ENCODE data around the gene ACTR8. TPM values are rescaled to one million over a fixed set of nuclear protein-coding genes. Genes with fewer than 3 reads are reported as not detected.

ACTR8 gene
- total and polyA plus RNA-seq, 2 of the 13 experiments (the other 11 are each of a cell fraction or from before 2014, with no cell fraction given), result 15.5 to 29.0 TPM

DNA sequence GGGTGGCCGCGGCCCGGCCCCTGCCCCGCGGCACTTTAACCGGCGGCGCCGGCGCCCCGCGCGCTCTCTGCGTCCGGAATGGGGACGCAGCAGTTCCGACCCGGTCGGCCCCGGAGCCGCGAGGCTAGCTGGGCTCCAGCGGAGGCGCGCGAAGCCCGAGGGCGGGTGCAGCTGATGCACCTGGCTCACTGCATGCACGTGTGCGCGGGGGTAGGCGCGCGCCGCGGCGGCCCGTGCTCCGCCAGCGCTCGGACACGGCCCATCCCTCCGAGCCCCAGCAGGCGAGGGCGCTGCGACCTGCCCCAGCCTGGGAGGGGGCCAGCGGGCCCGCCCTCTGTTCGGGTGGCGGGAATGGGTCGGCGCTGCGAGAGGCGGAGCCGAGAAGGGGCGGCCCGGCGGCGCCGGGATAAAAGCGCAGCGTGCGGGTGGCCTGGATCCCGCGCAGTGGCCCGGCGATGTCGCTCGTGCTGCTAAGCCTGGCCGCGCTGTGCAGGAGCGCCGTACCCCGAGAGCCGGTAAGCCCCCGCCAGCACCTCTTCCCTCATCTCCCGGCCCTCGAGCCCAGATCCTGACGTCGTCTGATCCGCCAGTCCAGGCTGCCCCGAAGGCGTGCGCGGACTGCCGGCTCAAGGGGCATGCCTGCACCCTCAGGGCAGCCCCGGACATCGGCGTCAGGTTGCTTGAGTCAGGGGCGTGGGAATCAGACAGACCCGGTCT, 35.7 kb downstream of the ACTR8 start, which contains the start of the genes CHDH and IL17RB (continued):
- TF ChIP-seq, protein P1, sequence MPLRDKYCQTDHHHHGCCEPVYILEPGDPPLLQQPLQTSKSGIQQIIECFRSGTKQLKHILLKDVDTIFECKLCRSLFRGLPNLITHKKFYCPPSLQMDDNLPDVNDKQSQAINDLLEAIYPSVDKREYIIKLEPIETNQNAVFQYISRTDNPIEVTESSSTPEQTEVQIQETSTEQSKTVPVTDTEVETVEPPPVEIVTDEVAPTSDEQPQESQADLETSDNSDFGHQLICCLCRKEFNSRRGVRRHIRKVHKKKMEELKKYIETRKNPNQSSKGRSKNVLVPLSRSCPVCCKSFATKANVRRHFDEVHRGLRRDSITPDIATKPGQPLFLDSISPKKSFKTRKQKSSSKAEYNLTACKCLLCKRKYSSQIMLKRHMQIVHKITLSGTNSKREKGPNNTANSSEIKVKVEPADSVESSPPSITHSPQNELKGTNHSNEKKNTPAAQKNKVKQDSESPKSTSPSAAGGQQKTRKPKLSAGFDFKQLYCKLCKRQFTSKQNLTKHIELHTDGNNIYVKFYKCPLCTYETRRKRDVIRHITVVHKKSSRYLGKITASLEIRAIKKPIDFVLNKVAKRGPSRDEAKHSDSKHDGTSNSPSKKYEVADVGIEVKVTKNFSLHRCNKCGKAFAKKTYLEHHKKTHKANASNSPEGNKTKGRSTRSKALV (CRISPR knock-in tag; IDR thresholded peaks at IDR 0.05), result 0 out of 2 replicates have a peak, but pooled peaks have one; percentile 24
- no peak for TF ChIP-seq PHF5A (CRISPR knock-in tag; IDR thresholded peaks at IDR 0.05; ENCODE audit: low read depth, unreplicated experiment)
- TF ChIP-seq, protein P2, sequence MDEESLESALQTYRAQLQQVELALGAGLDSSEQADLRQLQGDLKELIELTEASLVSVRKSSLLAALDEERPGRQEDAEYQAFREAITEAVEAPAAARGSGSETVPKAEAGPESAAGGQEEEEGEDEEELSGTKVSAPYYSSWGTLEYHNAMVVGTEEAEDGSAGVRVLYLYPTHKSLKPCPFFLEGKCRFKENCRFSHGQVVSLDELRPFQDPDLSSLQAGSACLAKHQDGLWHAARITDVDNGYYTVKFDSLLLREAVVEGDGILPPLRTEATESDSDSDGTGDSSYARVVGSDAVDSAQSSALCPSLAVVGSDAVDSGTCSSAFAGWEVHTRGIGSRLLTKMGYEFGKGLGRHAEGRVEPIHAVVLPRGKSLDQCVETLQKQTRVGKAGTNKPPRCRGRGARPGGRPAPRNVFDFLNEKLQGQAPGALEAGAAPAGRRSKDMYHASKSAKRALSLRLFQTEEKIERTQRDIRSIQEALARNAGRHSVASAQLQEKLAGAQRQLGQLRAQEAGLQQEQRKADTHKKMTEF (CRISPR knock-in tag; IDR thresholded peaks at IDR 0.05), result peak; percentile 88
- TF ChIP-seq, protein P3, sequence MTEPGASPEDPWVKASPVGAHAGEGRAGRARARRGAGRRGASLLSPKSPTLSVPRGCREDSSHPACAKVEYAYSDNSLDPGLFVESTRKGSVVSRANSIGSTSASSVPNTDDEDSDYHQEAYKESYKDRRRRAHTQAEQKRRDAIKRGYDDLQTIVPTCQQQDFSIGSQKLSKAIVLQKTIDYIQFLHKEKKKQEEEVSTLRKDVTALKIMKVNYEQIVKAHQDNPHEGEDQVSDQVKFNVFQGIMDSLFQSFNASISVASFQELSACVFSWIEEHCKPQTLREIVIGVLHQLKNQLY (CRISPR knock-in tag; IDR thresholded peaks at IDR 0.05), result peak; percentile 56
- TF ChIP-seq, protein P4, sequence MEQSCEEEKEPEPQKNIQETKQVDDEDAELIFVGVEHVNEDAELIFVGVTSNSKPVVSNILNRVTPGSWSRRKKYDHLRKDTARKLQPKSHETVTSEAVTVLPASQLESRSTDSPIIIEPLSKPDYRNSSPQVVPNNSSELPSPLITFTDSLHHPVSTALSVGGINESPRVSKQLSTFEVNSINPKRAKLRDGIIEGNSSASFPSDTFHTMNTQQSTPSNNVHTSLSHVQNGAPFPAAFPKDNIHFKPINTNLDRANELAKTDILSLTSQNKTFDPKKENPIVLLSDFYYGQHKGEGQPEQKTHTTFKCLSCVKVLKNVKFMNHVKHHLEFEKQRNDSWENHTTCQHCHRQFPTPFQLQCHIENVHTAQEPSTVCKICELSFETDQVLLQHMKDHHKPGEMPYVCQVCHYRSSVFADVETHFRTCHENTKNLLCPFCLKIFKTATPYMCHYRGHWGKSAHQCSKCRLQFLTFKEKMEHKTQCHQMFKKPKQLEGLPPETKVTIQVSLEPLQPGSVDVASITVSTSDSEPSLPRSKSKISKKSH (CRISPR knock-in tag; IDR thresholded peaks at IDR 0.05; ENCODE audit: borderline replicate concordance), result peak; percentile 89; the same call in 1 of the 2 replicates
- peak; percentile 77 for TF ChIP-seq MEIS1 (CRISPR knock-in tag; IDR thresholded peaks at IDR 0.05; ENCODE audit: borderline replicate concordance)
- TF ChIP-seq HOXA9 (CRISPR knock-in tag; IDR thresholded peaks at IDR 0.05; ENCODE audit: borderline replicate concordance), result peak; percentile 93
- TF ChIP-seq SUZ12 (IDR thresholded peaks at IDR 0.05; ENCODE audit: low read depth, low read length), result no peak
- TF ChIP-seq YEATS2 (CRISPR knock-in tag; IDR thresholded peaks at IDR 0.05; ENCODE audit: borderline replicate concordance), result no peak
- TF ChIP-seq ATM (IDR thresholded peaks at IDR 0.05; ENCODE audit: borderline replicate concordance), result no peak
- peak; percentile 97 for TF ChIP-seq ZNF138 (CRISPR knock-in tag; IDR thresholded peaks at IDR 0.05; ENCODE audit: low read depth)
- TF ChIP-seq SPEN (CRISPR knock-in tag; IDR thresholded peaks at IDR 0.05; ENCODE audit: low read depth), result peak; percentile 76
- peak; percentile 89; the same call in 1 of the 2 replicates for TF ChIP-seq ZFP82 (CRISPR knock-in tag; IDR thresholded peaks at IDR 0.05; ENCODE audit: borderline replicate concordance)
- no peak for TF ChIP-seq NFYC (CRISPR knock-in tag; IDR thresholded peaks at IDR 0.05)
- TF ChIP-seq ZSCAN9 (CRISPR knock-in tag; IDR thresholded peaks at IDR 0.05; ENCODE audit: borderline replicate concordance), result peak; percentile 53; the same call in 1 of the 2 replicates
- TF ChIP-seq, protein P5, sequence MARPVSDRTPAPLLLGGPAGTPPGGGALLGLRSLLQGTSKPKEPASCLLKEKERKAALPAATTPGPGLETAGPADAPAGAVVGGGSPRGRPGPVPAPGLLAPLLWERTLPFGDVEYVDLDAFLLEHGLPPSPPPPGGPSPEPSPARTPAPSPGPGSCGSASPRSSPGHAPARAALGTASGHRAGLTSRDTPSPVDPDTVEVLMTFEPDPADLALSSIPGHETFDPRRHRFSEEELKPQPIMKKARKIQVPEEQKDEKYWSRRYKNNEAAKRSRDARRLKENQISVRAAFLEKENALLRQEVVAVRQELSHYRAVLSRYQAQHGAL (CRISPR knock-in tag; IDR thresholded peaks at IDR 0.05; ENCODE audit: not compliant biosample characterization), result no peak
- peak; percentile 89 for TF ChIP-seq ZFX (CRISPR knock-in tag; IDR thresholded peaks at IDR 0.05; ENCODE audit: low read depth)
- TF ChIP-seq TEAD3 (CRISPR knock-in tag; optimal IDR thresholded peaks at IDR 0.05; ENCODE audit: borderline replicate concordance), result peak; percentile 48
- TF ChIP-seq U2AF1 (optimal IDR thresholded peaks at IDR 0.05; ENCODE audit: low read depth, low read length), result no peak
- no peak; the same call in 1 of the 2 replicates for TF ChIP-seq ETV6 (CRISPR knock-in tag; conservative IDR thresholded peaks at IDR 0.05)
- TF ChIP-seq HNF4G (IDR thresholded peaks at IDR 0.05; ENCODE audit: borderline replicate concordance, low read depth, low read length), result peak; percentile 20; the same call in 1 of the 2 replicates
- TF ChIP-seq HNF4G (CRISPR knock-in tag; IDR thresholded peaks at IDR 0.05; ENCODE audit: borderline replicate concordance, low read depth), result peak; percentile 57; the same call in 1 of the 2 replicates
- peak; percentile 90 for TF ChIP-seq SAP130 (CRISPR knock-in tag; IDR thresholded peaks at IDR 0.05; ENCODE audit: low read depth)
- TF ChIP-seq ZBTB38 (CRISPR knock-in tag; IDR thresholded peaks at IDR 0.05), result peak; percentile 66

Measured in HepG2 (cell line).